HT-29 (cell line): ENCODE results near the gene XPO5. TPM values are rescaled to one million over a fixed set of nuclear protein-coding genes. Genes with fewer than 3 reads are reported as not detected.

Experiments used
- DNase-seq: peaks from one replicate; pipeline ENCODE4 v3.0.0-alpha.2; 2015; ENCODE audit warnings: low spot score
- small RNA-seq: library from RNA; depleted of rRNA; stranded (forward); fragments of <200 nt; gene quantifications from one replicate; pipeline ENCODE3, GENCODE V24; 2014
- total RNA-seq: library from RNA; depleted of rRNA; stranded (reverse); fragments of >200 nt; shearing (Covaris generic); gene quantifications from 2 replicates; pipeline ENCODE4 v1.2.3, GENCODE V29; 2014; rRNA removed

XPO5 gene
- total RNA-seq, 1 experiment from 2014 or later = 65.9 TPM

- DNase-seq = no peak
Measured at GRCh38 chr6:43472515-43472914, 103.3 kb downstream of the XPO5 start.

Small RNAs within 50 kb of the gene (small RNA-seq; reads per million reads assigned to genes)
- gene RF00426 (not detected), gene RNU6-1113P (not detected)

Other genes starting within 250 kb of the XPO5 start
- 4.6 and 4.7 TPM in 2 replicates for gene ZNF318, start 206.4 kb downstream of the XPO5 start, total RNA-seq
- 18.6 and 18.8 TPM in 2 replicates for gene ABCC10, start 148.5 kb downstream of the XPO5 start, total RNA-seq
- gene DLK2, start 120.5 kb downstream of the XPO5 start, total RNA-seq = 0.10 and 0.34 TPM in 2 replicates
- 19.9 and 20.4 TPM in 2 replicates for gene TJAP1, start 98.5 kb downstream of the XPO5 start, total RNA-seq
- 1.4 and 2.0 TPM in 2 replicates for gene LRRC73, start 65.7 kb downstream of the XPO5 start, total RNA-seq
- 92.4 and 102 TPM in 2 replicates for gene YIPF3, start 59.1 kb downstream of the XPO5 start, total RNA-seq
- 42.4 and 56.0 TPM in 2 replicates for gene POLR1C, start 58.9 kb downstream of the XPO5 start, total RNA-seq
- gene POLH, start 147 bp upstream of the XPO5 start, total RNA-seq = 4.7 and 6.6 TPM in 2 replicates
- gene GTPBP2, start 53.2 kb upstream of the XPO5 start, total RNA-seq = 71.9 and 83.1 TPM in 2 replicates
- 32.1 and 36.8 TPM in 2 replicates for gene MAD2L1BP, start 59.8 kb upstream of the XPO5 start, total RNA-seq
- gene RSPH9, start 69.0 kb upstream of the XPO5 start, total RNA-seq = not detected in 2 replicates
- 112 and 125 TPM in 2 replicates for gene MRPS18A, start 111.8 kb upstream of the XPO5 start, total RNA-seq
- 154 and 170 TPM in 2 replicates for gene VEGFA, start 194.2 kb upstream of the XPO5 start, total RNA-seq